CD4-positive, alpha-beta T cell (primary cell): Measurements from ENCODE around the gene TBC1D22B. TPM values are rescaled to one million over a fixed set of nuclear protein-coding genes. Genes with fewer than 3 reads are reported as not detected.
"Not testable (repeated sequence)": the region's sequence is repeated elsewhere in the genome, so short reads cannot be mapped to it uniquely, and the experiment has no call there.

ENCODE experiments used
- ATAC-seq: fragments of 200-7000 bp; cut with Tn5 transposase; one replicate; pipeline ENCODE4 v1.10.0; 2022; ENCODE audit warnings: mild to moderate bottlenecking; ENCODE audit not compliant: poor library complexity
- CTCF ChIA-PET: fragments of 350-600 bp; sonication (Branson Sonifier 250); formaldehyde crosslinking; loops from one replicate; lab custom pipeline; 2021; ENCODE audit warnings: antibody characterized with exemption, inconsistent platforms; lab: Charles Lee
- POLR2A ChIA-PET: fragments of 350-600 bp; sonication (Branson Sonifier 250); formaldehyde crosslinking; loops from one replicate; lab custom pipeline; 2021; ENCODE audit warnings: antibody characterized with exemption, inconsistent platforms; lab: Charles Lee
- DNase-seq, 14 experiments: peaks; one replicate each; pipeline ENCODE4 v3.0.0-alpha.2; 2013 to 2020; ENCODE audit warnings: mixed read lengths in 2 of 14
- H3K27ac ChIP-seq, 2 donors: one replicate each; pipeline versions ENCODE4 v1.5.1 to v1.7.0; 2013; ENCODE audit warnings: low read length in 2 of 2, low read depth in 1 of 2, mild to moderate bottlenecking in 1 of 2
- H3K27me3 ChIP-seq, 2 experiments: 1 replicate in 1 of 2; 2 replicates in 1 of 2; pipeline versions ENCODE4 v1.6.1 to v1.7.0; 2013; ENCODE audit warnings: low read length in 2 of 2, control low read depth in 1 of 2, mild to moderate bottlenecking in 1 of 2, moderate library complexity in 1 of 2; ENCODE audit not compliant: insufficient read depth in 2 of 2, control insufficient read depth in 1 of 2
- H3K36me3 ChIP-seq: one replicate; pipeline ENCODE4 v1.6.1; 2013; ENCODE audit warnings: low read length, control low read depth; ENCODE audit not compliant: insufficient read depth
- H3K4me1 ChIP-seq: one replicate; pipeline ENCODE4 v1.6.1; 2013; ENCODE audit warnings: low read length, control low read depth; ENCODE audit not compliant: insufficient read depth
- H3K4me3 ChIP-seq: one replicate; pipeline ENCODE4 v1.5.1; 2013; ENCODE audit warnings: mild to moderate bottlenecking, low read length, moderate library complexity
- H3K9me3 ChIP-seq, 2 experiments: 1 replicate in 1 of 2; 2 replicates in 1 of 2; pipeline versions ENCODE4 v1.6.1 to v1.7.0; 2013; ENCODE audit warnings: low read length in 2 of 2, mild to moderate bottlenecking in 2 of 2, control low read depth in 1 of 2, moderate library complexity in 1 of 2; ENCODE audit not compliant: control insufficient read depth in 1 of 2, insufficient read depth in 1 of 2
- H3K27ac Mint-ChIP-seq: one replicate; pipeline ENCODE4 v1.8.0; 2020; ENCODE audit warnings: mixed read lengths
- H3K27me3 Mint-ChIP-seq: one replicate; pipeline ENCODE4 v1.8.0; 2021; ENCODE audit warnings: mixed read lengths
- H3K36me3 Mint-ChIP-seq: one replicate; pipeline ENCODE4 v1.8.0; 2021; ENCODE audit warnings: low read depth, mixed read lengths
- H3K4me1 Mint-ChIP-seq: one replicate; pipeline ENCODE4 v1.8.0; 2021; ENCODE audit warnings: low read depth, mixed read lengths
- H3K4me3 Mint-ChIP-seq: one replicate; pipeline ENCODE4 v1.8.0; 2020; ENCODE audit warnings: mild to moderate bottlenecking, mixed read lengths
- H3K9me3 Mint-ChIP-seq: one replicate; pipeline ENCODE4 v1.8.0; 2020; ENCODE audit warnings: mixed read lengths
- intact Hi-C, 2 experiments: fragments of 100-400 bp; cut with DNase I in 1 of 2; cut with micrococcal nuclease in 1 of 2; formaldehyde crosslinking; loops; one replicate each; pipeline versions ENCODE4 v1.15.1 to v1.9.0; 2023 to 2025; cut with DNase I, micrococcal nuclease
- total RNA-seq, 174 experiments: library from RNA in 2 of 174; stranded (reverse) in 2 of 174; gene quantifications; one replicate each; pipeline ENCODE4 v1.2.3 and lab custom pipeline; 2021 to 2026
- TF ChIP-seq, protein P1 (sequence below): fragments of 200-600 bp; IDR thresholded peaks from one replicate; pipeline ENCODE4 v1.8.0; 2022; ENCODE audit warnings: antibody characterized with exemption, mild to moderate bottlenecking

Gene TBC1D22B
- total RNA-seq, 2 experiments from 2014 or later: 5.9 to 6.6 TPM

DNA sequence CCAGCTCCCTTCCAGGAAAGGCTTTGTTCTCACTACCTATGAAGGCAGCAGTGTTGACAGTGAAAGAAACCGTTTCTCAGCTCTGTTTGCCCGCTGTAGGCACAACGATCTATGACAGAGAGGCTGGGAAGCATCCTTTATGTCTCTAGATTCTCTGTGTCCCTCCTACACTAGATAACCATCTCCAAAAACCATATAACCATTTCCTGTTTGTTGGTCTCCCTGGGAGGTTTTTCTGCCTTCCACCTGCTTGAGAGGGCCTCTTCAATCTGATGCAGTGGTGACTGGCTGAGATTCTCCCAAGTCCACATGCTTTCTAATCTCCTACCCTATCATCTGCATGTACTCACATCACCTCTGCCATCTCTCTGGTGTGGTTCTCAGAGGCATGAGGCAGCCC lies 32.4 kb downstream of the TBC1D22B start:
- no peaks in the 10 kb centered on the region for H3K27me3 Mint-ChIP-seq
- H3K27ac Mint-ChIP-seq: peak overlapping the region; percentile 66
- H3K27me3 ChIP-seq: no peaks in the 10 kb centered on the region
- ATAC-seq (peak; percentile 84), DNase-seq (peak in 7 of 14 experiments; percentile 3 to 68 (median 23))
- intact Hi-C loops: no loop called here
- H3K36me3 ChIP-seq: peaks cover 54% of the 10 kb centered on the region
- peaks cover 24% of the 10 kb centered on the region for H3K4me1 ChIP-seq
- H3K36me3 Mint-ChIP-seq: peaks cover 84% of the 10 kb centered on the region
- no peak overlapping the region for H3K4me3 ChIP-seq
- TF ChIP-seq, protein P1, sequence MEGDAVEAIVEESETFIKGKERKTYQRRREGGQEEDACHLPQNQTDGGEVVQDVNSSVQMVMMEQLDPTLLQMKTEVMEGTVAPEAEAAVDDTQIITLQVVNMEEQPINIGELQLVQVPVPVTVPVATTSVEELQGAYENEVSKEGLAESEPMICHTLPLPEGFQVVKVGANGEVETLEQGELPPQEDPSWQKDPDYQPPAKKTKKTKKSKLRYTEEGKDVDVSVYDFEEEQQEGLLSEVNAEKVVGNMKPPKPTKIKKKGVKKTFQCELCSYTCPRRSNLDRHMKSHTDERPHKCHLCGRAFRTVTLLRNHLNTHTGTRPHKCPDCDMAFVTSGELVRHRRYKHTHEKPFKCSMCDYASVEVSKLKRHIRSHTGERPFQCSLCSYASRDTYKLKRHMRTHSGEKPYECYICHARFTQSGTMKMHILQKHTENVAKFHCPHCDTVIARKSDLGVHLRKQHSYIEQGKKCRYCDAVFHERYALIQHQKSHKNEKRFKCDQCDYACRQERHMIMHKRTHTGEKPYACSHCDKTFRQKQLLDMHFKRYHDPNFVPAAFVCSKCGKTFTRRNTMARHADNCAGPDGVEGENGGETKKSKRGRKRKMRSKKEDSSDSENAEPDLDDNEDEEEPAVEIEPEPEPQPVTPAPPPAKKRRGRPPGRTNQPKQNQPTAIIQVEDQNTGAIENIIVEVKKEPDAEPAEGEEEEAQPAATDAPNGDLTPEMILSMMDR: no peak
- H3K9me3 ChIP-seq: no peaks in the 10 kb centered on the region
- H3K9me3 Mint-ChIP-seq: no peaks in the 10 kb centered on the region
- peak overlapping the region in 1 of 2 donors; percentile 48 for H3K27ac ChIP-seq
- peaks cover 22% of the 10 kb centered on the region for H3K4me1 Mint-ChIP-seq
- no peak overlapping the region for H3K4me3 Mint-ChIP-seq
- POLR2A ChIA-PET: no interaction called here
- CTCF ChIA-PET: no interaction called here

DNA sequence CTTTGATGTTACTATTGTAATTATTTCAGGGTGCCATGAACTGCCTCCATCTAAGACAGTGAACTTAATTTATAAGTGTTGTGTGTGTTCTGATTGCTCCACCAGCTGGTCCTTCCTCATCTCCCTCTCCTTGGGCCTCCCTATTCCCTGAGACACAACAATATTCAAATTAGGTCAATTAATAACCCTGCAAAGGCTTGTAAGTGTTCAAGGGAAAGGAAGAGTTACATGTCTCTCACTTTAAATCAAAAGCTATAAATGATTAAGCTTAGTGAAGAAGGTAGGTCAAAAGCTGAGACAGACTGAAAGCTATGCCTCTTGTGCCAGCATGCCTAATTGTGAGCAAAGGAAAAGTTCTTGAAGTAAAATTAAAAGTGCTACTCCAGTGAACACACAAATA lies 35.9 kb downstream of the TBC1D22B start:
- Mint-ChIP-seq H3K4me3 (no peak overlapping the region), H3K9me3 (peaks cover 3% of the 10 kb centered on the region), H3K27me3 (no peaks in the 10 kb centered on the region), H3K36me3 (peaks cover 77% of the 10 kb centered on the region), H3K4me1 (peaks cover 17% of the 10 kb centered on the region), H3K27ac (no peak overlapping the region)
- intact Hi-C loops: no loop called here
- TF ChIP-seq, protein P1: no peak
- Histone ChIP-seq H3K36me3 (peaks cover 53% of the 10 kb centered on the region), H3K4me1 (peaks cover 21% of the 10 kb centered on the region), H3K9me3 (no peaks in the 10 kb centered on the region), H3K4me3 (no peak overlapping the region), H3K27ac (no peak overlapping the region), H3K27me3 (no peaks in the 10 kb centered on the region)
- ChIA-PET POLR2A (interaction anchor here (1.2 kb wide), 1 partner anchor 10 kb away, joined by 3 read pairs; no protein-coding TSS in a partner anchor), CTCF (no interaction called here)
- ATAC-seq: no peak
- DNase-seq: no peak

DNA sequence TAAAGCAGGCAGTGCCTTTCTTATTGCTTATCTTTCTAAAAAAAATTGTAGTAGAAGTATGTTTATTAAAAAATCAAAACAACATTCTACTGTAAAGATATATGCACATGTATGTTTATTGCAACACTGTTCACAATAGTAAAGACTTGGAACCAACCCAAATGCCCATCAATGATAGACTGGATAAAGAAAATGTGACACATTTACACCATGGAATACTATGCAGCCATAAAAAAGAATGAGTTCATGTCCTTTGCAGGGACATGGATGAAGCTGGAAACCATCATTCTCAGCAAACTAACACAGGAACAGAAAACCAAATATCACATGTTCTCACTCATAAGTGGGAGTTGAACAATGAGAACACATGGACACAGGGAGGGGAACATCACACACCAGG lies 40.1 kb downstream of the TBC1D22B start:
- POLR2A ChIA-PET, H3K9me3 ChIP-seq, DNase-seq, H3K4me1 Mint-ChIP-seq, CTCF ChIA-PET, intact Hi-C loops, H3K27me3 Mint-ChIP-seq, H3K27ac ChIP-seq, H3K4me1 ChIP-seq, H3K4me3 Mint-ChIP-seq, H3K9me3 Mint-ChIP-seq, H3K27ac Mint-ChIP-seq, H3K27me3 ChIP-seq, H3K4me3 ChIP-seq, ATAC-seq: not testable (repeated sequence)
- peaks cover 40% of the 10 kb centered on the region for H3K36me3 ChIP-seq
- H3K36me3 Mint-ChIP-seq: peaks cover 75% of the 10 kb centered on the region

DNA sequence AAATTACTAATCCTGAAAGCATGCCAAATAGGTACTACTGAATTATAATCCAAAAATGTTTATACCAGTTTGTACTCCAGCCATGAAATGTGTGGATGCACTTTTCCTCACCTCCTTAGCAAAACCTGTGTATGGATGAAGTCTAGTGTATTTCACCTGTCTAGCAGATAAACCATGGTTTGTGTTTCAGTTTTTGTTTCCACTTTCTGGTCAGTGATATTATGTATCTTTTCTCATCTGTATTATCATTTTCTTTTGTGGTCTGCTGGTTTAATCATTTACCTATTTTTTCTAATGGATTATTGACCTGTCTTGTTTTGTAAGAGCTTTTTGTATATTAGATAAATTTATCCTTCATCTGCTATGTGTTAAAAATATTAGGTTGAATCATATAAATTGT lies 41.4 kb downstream of the TBC1D22B start:
- Mint-ChIP-seq H3K36me3 (peaks cover 78% of the 10 kb centered on the region), H3K27ac (no peak overlapping the region), H3K9me3 (peaks cover 3% of the 10 kb centered on the region), H3K4me3 (no peak overlapping the region), H3K4me1 (no peaks in the 10 kb centered on the region), H3K27me3 (no peaks in the 10 kb centered on the region)
- TF ChIP-seq, protein P1: no peak
- Histone ChIP-seq H3K4me1 (no peaks in the 10 kb centered on the region), H3K27ac (no peak overlapping the region), H3K4me3 (no peak overlapping the region), H3K36me3 (peaks cover 44% of the 10 kb centered on the region), H3K27me3 (no peaks in the 10 kb centered on the region), H3K9me3 (no peaks in the 10 kb centered on the region)
- ATAC-seq (no peak), DNase-seq (no peak)
- CTCF ChIA-PET: interaction anchor here (0.9 to 1.2 kb wide), 2 partner anchors 15 to 812 kb away, joined by 4 read pairs; no protein-coding TSS in a partner anchor
- POLR2A ChIA-PET: no interaction called here
- intact Hi-C loops: no loop called here
